ENCODE data around the gene HS6ST2. TPM values are rescaled to one million over a fixed set of nuclear protein-coding genes. Genes with fewer than 3 reads are reported as not detected.

The HS6ST2 gene
- total and polyA plus RNA-seq, 9 of the 15 experiments (the other 6 are each of a cell fraction or from before 2014, with no cell fraction given): not detected

- no peak for ATAC-seq
- DNase-seq (ENCODE audit: extremely low read depth in 1 of 4, low spot score in 3 of 4): no peak
- Histone ChIP-seq H3K4me2 (ENCODE audit: insufficient read depth, low read length) (no peak overlapping the region), H3K9me1 (ENCODE audit: control insufficient read depth, insufficient read depth, low read length) (no peaks in the 10 kb centered on the region), H3K27me3 (ENCODE audit: control insufficient read depth in 2 of 2, insufficient read depth in 2 of 2, low read length in 2 of 2) (no peaks in the 10 kb centered on the region), H3K4me3 (no peak overlapping the region), H2AFZ (ENCODE audit: low read depth, low read length) (no peak overlapping the region), H3K36me3 (ENCODE audit: control insufficient read depth, insufficient read depth, low read length) (no peaks in the 10 kb centered on the region), H3K27ac (ENCODE audit: extremely low read depth, low read depth, low read length) (no peak overlapping the region), H3K9ac (ENCODE audit: insufficient read depth in 1 of 2, low read depth in 2 of 2, low read length in 2 of 2) (no peak overlapping the region), H3K79me2 (ENCODE audit: control insufficient read depth, insufficient read depth, low read length) (no peaks in the 10 kb centered on the region), H3K4me1 (replicated peaks in 1 of 2; ENCODE audit: control insufficient read depth in 2 of 2, insufficient read depth in 2 of 2, low read length in 2 of 2) (no peaks in the 10 kb centered on the region), H3K9me3 (replicated peaks; ENCODE audit: control insufficient read depth, insufficient read depth, low read depth, low read length) (no peaks in the 10 kb centered on the region), H4K20me1 (replicated peaks; ENCODE audit: control insufficient read depth, insufficient read depth, low read length) (no peaks in the 10 kb centered on the region)
- CTCF ChIA-PET (ENCODE audit: low intra/inter-chr PET ratio): no interaction called here
- in situ Hi-C loops (cut with MboI) (no loop called here), intact Hi-C loops (cut with micrococcal nuclease) (no loop called here)
- 0% methylated on average over 1 of the region's 2 CpGs for WGBS (ENCODE audit: insufficient coverage, low coverage, missing lambda C conversion rate)
- TF ChIP-seq HBP1 (CRISPR knock-in tag; IDR thresholded peaks at IDR 0.05) (no peak), ZNF316 (IDR thresholded peaks at IDR 0.05) (no peak), NCOA2 (IDR thresholded peaks at IDR 0.05; ENCODE audit: partially characterized antibody in 2 of 2) (no peak), MGA (IDR thresholded peaks at IDR 0.05) (no peak), HNRNPH1 (optimal IDR thresholded peaks at IDR 0.05; ENCODE audit: low read depth, low read length) (no peak), JUN (IDR thresholded peaks at IDR 0.05; ENCODE audit: borderline replicate concordance, low read depth, low read length) (no peak), JUN (CRISPR knock-in tag; IDR thresholded peaks at IDR 0.05; ENCODE audit: borderline replicate concordance) (no peak)
- POLR2A ChIA-PET: no interaction called here
- no TSS peak for BruUV-seq (replicated peaks)
- no peak for FAIRE-seq
Observed at GRCh38 chrX:132745593-132745992, 212.8 kb downstream of the HS6ST2 start.

Measured in K562 (cell line).